Large intestine (tissue), 12 donors: ENCODE measurements around the gene SFTPA1. TPM values are rescaled to one million over a fixed set of nuclear protein-coding genes. Genes with fewer than 3 reads are reported as not detected.
"Not testable (repeated sequence)": the region's sequence is repeated elsewhere in the genome, so short reads cannot be mapped to it uniquely, and the experiment has no call there.

Experiments
- DNase-seq, 2 donors: peaks; one replicate each; pipeline versions ENCODE4 v3.0.0 to v3.0.0-alpha.2; 2013
- H3K27ac ChIP-seq: one replicate; pipeline ENCODE4 v1.5.1; 2013; ENCODE audit warnings: low read length
- H3K27me3 ChIP-seq: 2 replicates; pipeline ENCODE4 v1.6.1; 2013; ENCODE audit warnings: low read length; ENCODE audit not compliant: control insufficient read depth, insufficient read depth
- H3K36me3 ChIP-seq: 2 replicates; pipeline ENCODE4 v1.6.1; 2013; ENCODE audit warnings: low read length; ENCODE audit not compliant: control insufficient read depth, insufficient read depth
- H3K4me1 ChIP-seq: one replicate; pipeline ENCODE4 v1.6.1; 2013; ENCODE audit warnings: low read length; ENCODE audit not compliant: control insufficient read depth, insufficient read depth
- H3K4me3 ChIP-seq: one replicate; pipeline ENCODE4 v1.5.1; 2013; ENCODE audit warnings: low read length
- H3K9me3 ChIP-seq: one replicate; pipeline ENCODE4 v1.6.1; 2013; ENCODE audit warnings: mild to moderate bottlenecking, low read depth, low read length, moderate library complexity; ENCODE audit not compliant: control insufficient read depth
- WGBS: methylation state at CpG from one replicate; pipeline ENCODE4 v1.1.5; 2013; ENCODE audit warnings: low lambda C conversion rate; ENCODE audit not compliant: insufficient coverage; 5-methylcytosine and 5-hydroxymethylcytosine counted together
- long read RNA-seq, 11 donors: transcript quantifications; one replicate each; lab custom pipeline, GENCODE V29; 2026
- polyA plus RNA-seq: library from polyadenylated mRNA; unstranded; fragments of 120-200 nt; gene quantifications from one replicate; pipeline ENCODE4 v1.2.1, GENCODE V29; 2013

The SFTPA1 gene
- not detected for polyA plus RNA-seq
- long read RNA-seq, donor 1: 0 reads
- long read RNA-seq, donor 2: 0 reads
- long read RNA-seq, donor 3: 0 reads
- long read RNA-seq, donor 4: 0 reads
- long read RNA-seq, donor 5: 0 reads
- long read RNA-seq, donor 6: 0 reads
- long read RNA-seq, donor 7: 0 reads
- long read RNA-seq, donor 8: 0 reads
- long read RNA-seq, donor 9: 0 reads
- long read RNA-seq, donor 10: 0 reads
- long read RNA-seq, donor 11: 0 reads

DNA sequence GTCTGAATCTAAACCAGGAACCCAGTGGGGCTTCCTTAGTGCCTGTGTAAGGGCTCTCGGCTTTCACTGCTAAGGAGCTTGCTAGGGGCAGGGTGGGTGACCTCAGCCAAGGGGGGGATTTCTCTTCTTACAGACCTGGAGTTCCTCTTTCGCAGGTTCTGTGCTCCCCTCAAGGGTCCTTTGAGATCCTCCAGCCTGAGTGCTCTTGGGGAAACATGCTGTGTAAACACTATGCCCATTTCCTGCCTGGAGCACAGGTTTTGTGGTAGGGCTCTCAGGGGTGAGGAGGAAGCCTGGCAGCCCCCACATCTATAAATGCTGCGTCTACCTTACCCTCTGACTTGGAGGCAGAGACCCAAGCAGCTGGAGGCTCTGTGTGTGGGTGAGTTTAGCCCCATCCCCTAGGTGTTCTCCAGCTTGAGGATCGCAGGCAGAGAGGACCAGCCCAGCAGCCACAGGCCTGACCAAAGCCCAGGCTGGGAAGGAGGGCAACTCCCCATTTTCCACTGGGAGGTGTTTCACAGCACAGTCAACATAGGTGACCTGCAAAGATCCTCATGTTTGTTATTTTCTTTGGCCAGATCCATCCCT is at the start of gene SFTPA1:
Gene SFTPA1 (plus strand): TSS at position 339 of the 591 bp plus-strand sequence. CDS start 887 bp downstream, outside the sequence.
- H3K4me1 ChIP-seq: no peaks in the 10 kb centered on the region
- no peaks in the 10 kb centered on the region for H3K36me3 ChIP-seq
- WGBS: no CpG with 5 or more reads among the region's 4 CpGs
- no peak within 1 kb of the TSS for H3K4me3 ChIP-seq
- no peak for DNase-seq
- no peak within 1 kb of the TSS for H3K27ac ChIP-seq
- peaks cover 4% of the 10 kb centered on the region for H3K27me3 ChIP-seq
- no peaks in the 10 kb centered on the region for H3K9me3 ChIP-seq

DNA sequence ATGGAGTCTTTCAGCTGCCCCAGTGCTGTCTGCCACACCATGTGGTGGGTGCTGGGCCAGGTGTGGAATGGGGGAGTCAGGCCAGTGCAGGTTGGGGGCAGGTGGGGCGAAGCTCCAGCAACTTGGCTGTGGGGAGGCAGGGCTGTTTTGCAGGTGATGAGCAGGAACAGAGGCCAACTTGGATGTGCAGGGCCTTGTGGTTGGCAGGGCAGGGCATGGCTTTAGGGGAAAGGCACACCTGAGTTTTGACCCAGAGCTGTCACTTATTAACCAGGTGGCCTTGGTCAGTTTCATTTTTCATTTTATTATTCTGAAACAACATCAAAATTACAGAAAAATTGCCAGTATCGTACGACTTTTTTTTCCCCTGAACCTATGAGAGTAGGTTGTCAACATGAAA is 49.5 kb upstream of the SFTPA1 start:
- Histone ChIP-seq H3K9me3 (no peaks in the 10 kb centered on the region), H3K36me3 (no peaks in the 10 kb centered on the region), H3K27ac (no peak overlapping the region), H3K27me3 (peaks cover 3% of the 10 kb centered on the region), H3K4me1 (no peaks in the 10 kb centered on the region), H3K4me3 (no peak overlapping the region)
- DNase-seq: no peak
- 60% methylated on average over 1 of the region's 3 CpGs for WGBS

DNA sequence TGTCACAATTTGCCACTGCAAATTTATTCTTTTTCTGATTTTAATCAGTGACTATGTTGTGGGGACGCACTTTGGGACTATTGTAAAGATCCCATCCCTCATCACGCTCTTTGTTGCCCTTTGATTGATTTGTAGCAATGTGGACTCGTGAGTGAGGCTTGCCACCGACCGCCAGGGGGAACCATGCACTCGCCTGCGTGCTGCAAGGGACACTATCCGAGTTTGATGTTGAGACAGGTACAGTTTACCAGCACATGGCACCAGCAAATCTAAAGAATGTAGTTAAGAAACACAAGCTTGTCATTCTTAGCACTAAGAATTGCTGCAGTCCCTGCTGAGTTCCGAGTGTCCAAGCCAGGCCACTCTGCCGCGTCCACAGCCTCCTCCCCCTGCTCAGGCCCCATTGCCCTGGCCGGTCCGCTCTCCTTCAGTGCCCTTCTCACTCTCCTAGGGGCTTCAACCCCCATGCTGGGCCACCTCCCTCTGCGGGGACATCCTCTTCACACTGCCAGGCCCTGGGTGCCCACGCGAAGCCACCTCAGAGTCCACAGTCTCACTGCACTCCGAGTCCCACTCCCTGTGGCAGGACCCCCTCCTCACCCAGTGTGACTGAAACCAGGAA is 48.5 kb upstream of the SFTPA1 start:
- no CpG with 5 or more reads among the region's 17 CpGs for WGBS
- Histone ChIP-seq H3K36me3 (no peaks in the 10 kb centered on the region), H3K27me3 (peaks cover 3% of the 10 kb centered on the region), H3K4me1 (no peaks in the 10 kb centered on the region), H3K4me3 (no peak overlapping the region), H3K27ac (no peak overlapping the region), H3K9me3 (no peaks in the 10 kb centered on the region)
- peak; percentile 40 to 45 for DNase-seq

DNA sequence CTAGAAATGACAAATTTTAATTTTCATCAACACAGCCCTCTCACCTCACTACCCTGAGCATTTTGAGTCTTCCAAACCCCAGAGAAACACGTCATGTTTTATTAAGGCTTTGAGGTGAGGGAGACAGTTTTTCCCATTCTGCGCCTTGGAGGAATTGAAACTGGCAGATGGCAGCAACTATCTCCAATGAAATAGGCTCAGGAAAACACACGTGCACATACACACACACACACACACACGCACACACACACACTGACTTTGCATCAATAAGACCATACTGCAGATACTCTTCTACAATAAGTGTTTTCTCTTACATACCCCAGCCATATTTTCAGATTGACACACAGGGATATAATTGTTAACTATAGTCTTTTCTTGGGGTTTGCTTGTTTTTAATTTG is 47.3 kb upstream of the SFTPA1 start:
- no CpG with 5 or more reads among the region's 4 CpGs for WGBS
- H3K9me3 ChIP-seq: no peaks in the 10 kb centered on the region

DNA sequence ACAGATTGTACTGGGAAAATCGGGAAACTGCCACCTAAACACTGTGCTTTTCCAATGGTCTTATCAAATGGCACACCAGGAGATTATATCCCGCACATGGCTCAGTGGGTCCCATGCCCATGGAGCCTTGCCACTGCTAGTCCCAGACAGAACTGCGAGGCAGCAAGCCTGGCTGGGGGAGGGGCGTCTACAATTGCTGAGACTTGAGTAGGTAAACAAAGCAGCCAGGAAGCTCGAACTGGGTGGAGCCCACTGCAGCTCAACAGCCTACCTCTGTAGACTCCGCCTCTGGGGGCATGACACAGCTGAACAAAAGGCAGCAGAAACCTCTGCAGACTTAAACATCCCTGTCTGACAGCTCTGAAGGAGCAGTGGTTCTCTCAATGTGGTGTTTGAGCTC is 40.1 kb upstream of the SFTPA1 start:
- no CpG with 5 or more reads among the region's 6 CpGs for WGBS
- H3K4me3 ChIP-seq, DNase-seq, H3K9me3 ChIP-seq, H3K27ac ChIP-seq, H3K36me3 ChIP-seq, H3K27me3 ChIP-seq, H3K4me1 ChIP-seq: not testable (repeated sequence)

More for the DNA sequence above, 47.3 kb upstream of the SFTPA1 start:
- no peak for DNase-seq
- H3K4me3 ChIP-seq: no peak overlapping the region
- H3K27me3 ChIP-seq: peaks cover 3% of the 10 kb centered on the region
- no peak overlapping the region for H3K27ac ChIP-seq
- no peaks in the 10 kb centered on the region for H3K4me1 ChIP-seq
- H3K36me3 ChIP-seq: no peaks in the 10 kb centered on the region

GRCh38 chr10:79579361-79579760 is 31.4 kb upstream of the SFTPA1 start:
- Histone ChIP-seq H3K4me3 (no peak overlapping the region), H3K27me3 (no peaks in the 10 kb centered on the region), H3K9me3 (peaks cover 3% of the 10 kb centered on the region), H3K36me3 (no peaks in the 10 kb centered on the region), H3K27ac (no peak overlapping the region), H3K4me1 (no peaks in the 10 kb centered on the region)
- DNase-seq: no peak
- WGBS: no CpG with 5 or more reads among the region's 2 CpGs

DNA sequence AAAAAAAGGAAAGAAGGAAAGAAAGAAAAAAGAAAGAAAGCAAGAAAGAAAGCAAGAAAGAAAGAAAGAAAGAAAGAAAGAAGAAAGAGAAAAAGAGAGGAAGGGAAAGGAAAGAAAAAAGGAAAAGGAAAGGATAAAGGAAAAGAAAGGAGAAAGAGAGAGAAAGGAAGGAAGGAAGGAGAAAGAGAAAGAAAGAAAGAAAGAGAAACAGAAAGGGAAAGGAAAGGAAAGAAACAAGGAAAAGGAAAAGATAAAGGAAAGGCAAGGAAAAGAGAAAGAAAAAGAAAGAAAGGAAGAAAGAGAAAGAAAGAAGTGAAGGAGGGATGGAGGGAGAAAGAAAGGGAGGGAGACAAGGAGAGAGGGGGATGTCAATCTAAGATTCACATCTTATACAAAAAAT is 29.7 kb upstream of the SFTPA1 start:
- Histone ChIP-seq H3K27ac (no peak overlapping the region), H3K9me3 (peaks cover 3% of the 10 kb centered on the region), H3K27me3 (no peaks in the 10 kb centered on the region), H3K36me3 (no peaks in the 10 kb centered on the region), H3K4me1 (no peaks in the 10 kb centered on the region), H3K4me3 (no peak overlapping the region)
- DNase-seq: no peak

- 100% methylated on average over 2 of the region's 6 CpGs for WGBS
- H3K9me3 ChIP-seq: peaks cover 3% of the 10 kb centered on the region
- no peaks in the 10 kb centered on the region for H3K27me3 ChIP-seq
- DNase-seq: no peak
- H3K4me1 ChIP-seq: no peaks in the 10 kb centered on the region
- H3K4me3 ChIP-seq: no peak overlapping the region
- H3K36me3 ChIP-seq: no peaks in the 10 kb centered on the region
- H3K27ac ChIP-seq: no peak overlapping the region
These were observed 28.6 kb upstream of the SFTPA1 start for GRCh38 chr10:79582096-79582495.

DNA sequence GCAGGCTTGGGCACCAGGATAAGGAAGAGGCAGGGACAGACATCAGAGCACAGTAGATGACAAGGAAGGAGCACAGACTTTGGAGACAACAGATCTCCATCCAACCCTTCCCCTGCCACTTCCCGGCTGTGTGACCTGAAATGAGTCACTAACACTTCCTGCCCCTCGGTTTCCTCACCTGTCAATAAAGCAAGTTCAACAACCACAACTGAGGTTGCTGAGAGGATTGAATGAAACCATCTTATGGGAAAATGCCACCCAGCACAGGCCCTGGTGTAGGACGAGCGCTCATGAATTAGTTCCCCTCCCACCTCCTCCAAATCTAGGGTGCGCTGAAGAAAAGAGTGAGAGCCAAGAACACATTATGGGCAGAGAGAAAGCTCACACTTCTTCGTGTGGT is 27.8 kb upstream of the SFTPA1 start:
- H3K36me3 ChIP-seq, H3K4me1 ChIP-seq, H3K27ac ChIP-seq, H3K27me3 ChIP-seq, DNase-seq, H3K4me3 ChIP-seq, H3K9me3 ChIP-seq: not testable (repeated sequence)
- no CpG with 5 or more reads among the region's 6 CpGs for WGBS

GRCh38 chr10:79583488-79584024 is 27.2 kb upstream of the SFTPA1 start:
- Histone ChIP-seq H3K4me1 (no peaks in the 10 kb centered on the region), H3K9me3 (peaks cover 3% of the 10 kb centered on the region), H3K27me3 (no peaks in the 10 kb centered on the region), H3K27ac (no peak overlapping the region), H3K4me3 (no peak overlapping the region), H3K36me3 (no peaks in the 10 kb centered on the region)
- 91% methylated on average over 4 of the region's 7 CpGs for WGBS
- DNase-seq: no peak
